DMS79 treated with DMSO at 0.1 percent for 48 hours (cell line): ENCODE data around the gene CCDC184.
"Not testable (repeated sequence)": the region's sequence is repeated elsewhere in the genome, so short reads cannot be mapped to it uniquely, and the experiment has no call there.

Source experiments
- DNase-seq: peaks from one replicate; lab custom pipeline; 2025; lab: John Stamatoyannopoulos, UW

Gene CCDC184

GRCh38 chr12:48203192-48203591, 19.7 kb downstream of the CCDC184 start, which contains the start of gene OR10AD1:
OR10AD1 (minus strand) TSS chr12:48203292; CDS start chr12:48203292, 0 bp downstream.
- no peak for DNase-seq

DNA sequence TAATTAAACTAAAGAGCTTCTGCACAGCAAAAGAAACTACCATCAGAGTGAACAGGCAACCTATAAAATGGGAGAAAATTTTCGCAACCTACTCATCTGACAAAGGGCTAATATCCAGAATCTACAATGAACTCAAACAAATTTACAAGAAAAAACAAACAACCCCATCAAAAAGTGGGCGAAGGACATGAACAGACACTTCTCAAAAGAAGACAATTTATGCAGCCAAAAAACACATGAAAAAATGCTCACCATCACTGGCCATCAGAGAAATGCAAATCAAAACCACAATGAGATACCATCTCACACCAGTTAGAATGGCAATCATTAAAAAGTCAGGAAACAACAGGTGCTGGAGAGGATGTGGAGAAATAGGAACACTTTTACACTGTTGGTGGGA, 26.1 kb downstream of the CCDC184 start:
- DNase-seq = not testable (repeated sequence)

DNA sequence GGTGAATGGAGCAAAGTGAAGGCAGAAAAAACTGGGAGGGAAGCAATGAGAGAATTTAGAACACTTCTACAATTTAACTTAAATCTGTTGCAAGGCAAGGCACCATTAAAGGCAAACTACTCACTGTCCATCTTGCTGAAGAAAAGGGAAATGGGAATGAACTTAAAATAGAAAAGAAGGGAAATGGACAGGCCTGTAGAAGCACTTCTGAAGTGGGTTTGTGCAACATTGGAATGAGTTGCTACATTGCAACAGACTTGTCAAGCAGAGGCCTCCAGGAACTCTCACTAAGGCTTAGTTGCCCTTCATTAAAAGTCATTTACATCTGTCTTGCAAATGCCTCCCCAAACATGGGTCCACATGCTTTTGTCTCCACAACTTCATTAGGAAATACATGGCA, 33.3 kb downstream of the CCDC184 start:
- DNase-seq = no peak

- no peak for DNase-seq
Measured at GRCh38 chr12:48219631-48220030, 36.2 kb downstream of the CCDC184 start.

DNA sequence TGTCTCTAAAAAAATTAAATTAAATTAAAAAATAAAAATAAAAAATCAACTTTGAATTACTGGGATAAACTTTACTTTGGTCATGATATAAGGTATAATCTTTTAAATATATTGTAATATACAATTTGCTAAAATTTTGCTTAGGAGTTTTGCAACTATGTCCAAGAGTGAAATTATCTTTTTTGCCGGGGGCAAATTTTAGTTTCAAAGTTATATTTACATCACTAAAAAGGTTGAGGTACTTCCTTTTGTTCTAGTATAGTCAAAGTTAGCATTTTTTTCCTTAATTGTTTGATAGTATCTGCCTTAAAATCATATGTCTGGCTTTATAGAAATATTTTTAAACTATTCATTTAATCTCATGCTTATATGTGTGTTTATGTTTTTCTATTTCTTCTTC, 37.3 kb downstream of the CCDC184 start:
- DNase-seq = no peak

- DNase-seq = no peak
Measured at GRCh38 chr12:48221645-48222044, 38.2 kb downstream of the CCDC184 start.

DNA sequence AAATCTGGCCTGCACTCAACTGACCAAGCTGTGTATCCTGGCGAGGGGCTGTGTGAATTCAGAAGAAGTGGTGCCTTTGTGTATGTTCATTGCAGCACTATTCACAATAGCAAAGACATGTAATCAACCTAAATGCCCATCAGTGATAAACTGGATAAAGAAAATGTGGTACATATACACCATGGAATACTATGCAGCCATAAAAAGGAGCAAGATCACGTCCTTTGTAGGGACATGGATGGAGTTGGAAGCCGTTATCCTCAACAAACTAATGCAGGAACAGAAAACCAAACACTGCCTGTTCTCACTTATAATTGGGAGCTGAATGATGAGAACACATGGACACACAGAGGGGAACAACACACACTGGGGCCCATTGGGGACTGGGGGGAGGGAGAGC, 41.1 kb downstream of the CCDC184 start:
- not testable (repeated sequence) for DNase-seq

- not testable (repeated sequence) for DNase-seq
Measured at GRCh38 chr12:48231169-48231958, 47.9 kb downstream of the CCDC184 start.
